ENCODE data around the gene LTBP3. TPM values are rescaled to one million over a fixed set of nuclear protein-coding genes. Genes with fewer than 3 reads are reported as not detected.

The LTBP3 gene
- total and polyA plus RNA-seq, 2 of the 4 experiments (the other 2 are of a cell fraction), result 6.6 to 145 TPM

DNA sequence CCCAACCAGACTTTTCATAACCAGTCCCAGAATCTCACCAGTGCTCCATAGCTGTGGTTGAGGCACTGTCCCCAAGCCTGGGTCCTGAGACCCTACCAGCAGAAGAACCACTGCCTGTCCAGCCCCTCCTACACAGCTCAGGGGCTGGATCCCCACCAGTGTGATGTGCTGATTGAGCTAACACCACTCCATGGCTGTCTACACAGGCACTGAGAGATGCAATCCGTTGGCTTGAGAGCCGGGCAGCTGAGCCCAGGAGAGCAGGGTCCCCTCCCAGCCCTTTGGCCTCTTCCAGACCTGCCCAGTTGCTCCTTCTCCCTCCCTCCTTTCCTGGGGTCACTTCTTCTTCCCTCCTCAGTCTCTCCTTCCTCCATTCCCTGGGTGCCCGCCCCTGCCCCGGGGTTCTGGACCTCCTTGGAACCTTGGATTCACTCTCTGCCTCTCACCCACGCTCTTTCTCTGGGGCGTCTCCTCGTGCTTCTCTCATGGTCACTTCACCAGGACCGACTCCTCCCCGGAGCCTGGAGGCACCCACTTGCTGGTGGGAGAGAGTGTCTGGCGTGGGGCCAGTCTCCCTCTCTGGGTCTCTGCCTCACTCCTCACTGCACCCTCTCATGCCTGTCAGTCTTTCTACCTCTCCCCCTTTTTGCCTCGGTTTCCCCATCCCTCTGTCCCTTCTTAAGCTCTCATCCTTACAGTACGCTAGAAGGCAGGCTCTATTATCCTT, 34.0 kb downstream of the LTBP3 start:
- DNase-seq, result no peak
- peak overlapping the region; percentile 91 for H3K14ac ChIP-seq (replicated peaks; ENCODE audit: low read depth, low read length)
- BruUV-seq (replicated peaks), result no TSS peak

More for the DNA sequence above, 34.0 kb downstream of the LTBP3 start:
- peak overlapping the region; percentile 31; the same call in 1 of the 2 replicates for H2AK5ac ChIP-seq (ENCODE audit: low read depth, low read length)
- peak overlapping the region; percentile 35; the same call in 1 of the 2 replicates for H2BK120ac ChIP-seq (ENCODE audit: low read depth, low read length)
- H3K27ac ChIP-seq (ENCODE audit: insufficient read depth, low read length), result peak overlapping the region; percentile 34
- H3K4me1 ChIP-seq (ENCODE audit: control insufficient read depth, insufficient read depth, low read length), result peaks cover 12% of the 10 kb centered on the region
- peak overlapping the region; percentile 85 for H3K4ac ChIP-seq (ENCODE audit: low read depth, low read length)
- TF ChIP-seq MXI1 (IDR thresholded peaks at IDR 0.05; ENCODE audit: borderline replicate concordance, low read depth, low read length), result no peak
- no peak for TF ChIP-seq CHD1 (IDR thresholded peaks at IDR 0.05; ENCODE audit: low read depth, low read length)
- no peak for TF ChIP-seq MAFK (IDR thresholded peaks at IDR 0.05; ENCODE audit: low read depth, low read length)
- TF ChIP-seq, protein P1, sequence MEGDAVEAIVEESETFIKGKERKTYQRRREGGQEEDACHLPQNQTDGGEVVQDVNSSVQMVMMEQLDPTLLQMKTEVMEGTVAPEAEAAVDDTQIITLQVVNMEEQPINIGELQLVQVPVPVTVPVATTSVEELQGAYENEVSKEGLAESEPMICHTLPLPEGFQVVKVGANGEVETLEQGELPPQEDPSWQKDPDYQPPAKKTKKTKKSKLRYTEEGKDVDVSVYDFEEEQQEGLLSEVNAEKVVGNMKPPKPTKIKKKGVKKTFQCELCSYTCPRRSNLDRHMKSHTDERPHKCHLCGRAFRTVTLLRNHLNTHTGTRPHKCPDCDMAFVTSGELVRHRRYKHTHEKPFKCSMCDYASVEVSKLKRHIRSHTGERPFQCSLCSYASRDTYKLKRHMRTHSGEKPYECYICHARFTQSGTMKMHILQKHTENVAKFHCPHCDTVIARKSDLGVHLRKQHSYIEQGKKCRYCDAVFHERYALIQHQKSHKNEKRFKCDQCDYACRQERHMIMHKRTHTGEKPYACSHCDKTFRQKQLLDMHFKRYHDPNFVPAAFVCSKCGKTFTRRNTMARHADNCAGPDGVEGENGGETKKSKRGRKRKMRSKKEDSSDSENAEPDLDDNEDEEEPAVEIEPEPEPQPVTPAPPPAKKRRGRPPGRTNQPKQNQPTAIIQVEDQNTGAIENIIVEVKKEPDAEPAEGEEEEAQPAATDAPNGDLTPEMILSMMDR (conservative IDR thresholded peaks at IDR 0.05; ENCODE audit: low read depth, low read length), result no peak
- H3K18ac ChIP-seq (ENCODE audit: low read depth, low read length), result peak overlapping the region; percentile 79; the same call in 1 of the 2 replicates
- CTCF ChIA-PET, result interaction anchor here (1.0 kb wide), 1 partner anchor 16 kb away, joined by 3 read pairs; no protein-coding TSS in a partner anchor
- POLR2A ChIA-PET (ENCODE audit: unreplicated experiment), result interaction anchor here (0.5 to 1.8 kb wide), 2 partner anchors 16 to 25 kb away, joined by 3 to 7 read pairs; partner anchors contain the start of gene MALAT1
- peaks cover 21 to 43% of the 10 kb centered on the region in 2 experiments for H3K79me1 ChIP-seq (ENCODE audit: low read depth in 1 of 2, low read length in 2 of 2)
- H2BK20ac ChIP-seq (ENCODE audit: low read depth, low read length), result no peak overlapping the region; the same call in 1 of the 2 replicates
- H4K5ac ChIP-seq (ENCODE audit: low read depth, low read length), result peak overlapping the region; percentile 30; the same call in 1 of the 2 replicates
- H3K4me2 ChIP-seq (ENCODE audit: low read depth, low read length), result peak overlapping the region; percentile 97
- H4K8ac ChIP-seq (ENCODE audit: low read depth in 2 of 2, low read length in 2 of 2), result peak overlapping the region; percentile 74 to 79; a peak in 2 of 4 replicates
- ATAC-seq (ENCODE audit: low read depth), result no peak; the same call in 1 of the 2 replicates
- H3K56ac ChIP-seq (ENCODE audit: extremely low read depth, insufficient read depth, low read length), result no peak overlapping the region
- no peak overlapping the region for H2BK5ac ChIP-seq (ENCODE audit: low read depth, low read length, poor library complexity, severe bottlenecking)
- H4K91ac ChIP-seq (ENCODE audit: insufficient read depth, low read depth, low read length), result no peak overlapping the region
- H3K36me3 ChIP-seq (ENCODE audit: control insufficient read depth, insufficient read depth, low read length), result peaks cover 22% of the 10 kb centered on the region
- H2BK15ac ChIP-seq (ENCODE audit: low read depth, low read length), result peak overlapping the region; percentile 42; the same call in 1 of the 3 replicates
- H3K9me3 ChIP-seq (ENCODE audit: control insufficient read depth, insufficient read depth, low read length), result no peaks in the 10 kb centered on the region
- H2AFZ ChIP-seq (replicated peaks; ENCODE audit: low read length, poor library complexity), result peak overlapping the region; percentile 85
- dilution Hi-C loops (cut with HindIII; ENCODE audit: low sequenced_read_pairs, unreplicated experiment) (no loop called here), intact Hi-C loops (cut with micrococcal nuclease) (no loop called here), in situ Hi-C loops (cut with MboI; ENCODE audit: low sequenced_read_pairs) (no loop called here)
- H2AK9ac ChIP-seq (replicated peaks; ENCODE audit: low read depth, low read length, poor library complexity), result peak overlapping the region; percentile 53
- peaks cover 4% of the 10 kb centered on the region; the same call in 1 of the 2 replicates for H3K9me1 ChIP-seq (ENCODE audit: insufficient read depth, low read length)
- H4K20me1 ChIP-seq (ENCODE audit: insufficient read depth, low read length), result peaks cover 25% of the 10 kb centered on the region; the same call in 1 of the 2 replicates
- no peaks in the 10 kb centered on the region for H3K27me3 ChIP-seq (ENCODE audit: control insufficient read depth, insufficient read depth, low read length)
- peak overlapping the region; percentile 24; the same call in 1 of the 2 replicates for H3K23ac ChIP-seq (ENCODE audit: low read depth, low read length)
- 64% methylated on average over 2 of the region's 12 CpGs; no CpG with 5 or more reads in 1 of the 2 experiments for WGBS, 2 experiments (ENCODE audit: extremely low coverage in 2 of 2, insufficient read length in 1 of 2)
- peak overlapping the region; percentile 68 for H3K9ac ChIP-seq (ENCODE audit: low read depth, low read length)
- H3K4me3 ChIP-seq (ENCODE audit: insufficient read depth, low read depth, low read length), result peak overlapping the region; percentile 43; the same call in 1 of the 2 replicates

All from IMR-90 (cell line).